RWPE2 (cell line): Measurements from ENCODE around the gene TRIO.

Experiments
- ATAC-seq: fragments of 200-7000 bp; cut with Tn5 transposase; 3 replicates; pipeline ENCODE4 v1.9.1; 2021; ENCODE audit warnings: low read depth
- DNase-seq: peaks from one replicate; pipeline ENCODE4 v3.0.0-alpha.2; 2020; ENCODE audit warnings: low spot score
- H3K27ac ChIP-seq: fragments of 450-650 bp; 2 replicates; pipeline ENCODE4 v1.5.1; 2017; ENCODE audit warnings: mild to moderate bottlenecking; ENCODE audit not compliant: poor library complexity, severe bottlenecking
- H3K27me3 ChIP-seq: fragments of 250-450 bp; sonication (Bioruptor Pico); 2 replicates; pipeline ENCODE4 v1.5.1; 2021; ENCODE audit warnings: mild to moderate bottlenecking, moderate library complexity; ENCODE audit not compliant: insufficient read depth, poor library complexity, severe bottlenecking
- H3K36me3 ChIP-seq: fragments of 250-450 bp; sonication (Bioruptor Pico); 2 replicates; pipeline ENCODE4 v1.5.1; 2020; ENCODE audit warnings: low read depth, mild to moderate bottlenecking, moderate library complexity
- H3K4me1 ChIP-seq: fragments of 250-450 bp; sonication (Bioruptor Pico); 2 replicates; pipeline ENCODE4 v1.5.1; 2021; ENCODE audit warnings: mild to moderate bottlenecking, moderate library complexity; ENCODE audit not compliant: insufficient read depth, poor library complexity, severe bottlenecking
- H3K4me3 ChIP-seq: fragments of 250-450 bp; sonication (Bioruptor Pico); 2 replicates; pipeline ENCODE4 v1.5.1; 2021; ENCODE audit warnings: mild to moderate bottlenecking, moderate library complexity; ENCODE audit not compliant: severe bottlenecking
- H3K9me3 ChIP-seq: fragments of 250-450 bp; sonication (Bioruptor Pico); 2 replicates; pipeline ENCODE4 v1.5.1; 2021; ENCODE audit warnings: mild to moderate bottlenecking, moderate library complexity; ENCODE audit not compliant: severe bottlenecking
- CTCF ChIP-seq: fragments of 450-650 bp; IDR thresholded peaks from one replicate; pipeline ENCODE4 v1.5.1; 2017; ENCODE audit warnings: mild to moderate bottlenecking, moderate library complexity; ENCODE audit not compliant: poor library complexity, severe bottlenecking

The TRIO gene

GRCh38 chr5:14281746-14282181 lies 138.6 kb downstream of the TRIO start:
- no peaks in the 10 kb centered on the region for H3K9me3 ChIP-seq
- H3K36me3 ChIP-seq: peaks cover 45% of the 10 kb centered on the region
- no peaks in the 10 kb centered on the region for H3K27me3 ChIP-seq
- no peak overlapping the region for H3K4me3 ChIP-seq
- DNase-seq (no peak), ATAC-seq (no peak; the same call in 2 of the 3 replicates)
- H3K4me1 ChIP-seq: peaks cover 3% of the 10 kb centered on the region
- H3K27ac ChIP-seq: no peak overlapping the region
- TF ChIP-seq CTCF: no peak

GRCh38 chr5:14283139-14283538 lies 140.0 kb downstream of the TRIO start:
- H3K9me3 ChIP-seq: no peaks in the 10 kb centered on the region
- ATAC-seq (no peak), DNase-seq (no peak)
- H3K4me3 ChIP-seq: no peak overlapping the region
- TF ChIP-seq CTCF: no peak
- H3K27ac ChIP-seq: no peak overlapping the region
- H3K36me3 ChIP-seq: peaks cover 58% of the 10 kb centered on the region
- H3K4me1 ChIP-seq: no peaks in the 10 kb centered on the region
- H3K27me3 ChIP-seq: no peaks in the 10 kb centered on the region

GRCh38 chr5:14284392-14285148 lies 141.4 kb downstream of the TRIO start:
- ATAC-seq: no peak
- H3K27me3 ChIP-seq: no peaks in the 10 kb centered on the region
- H3K4me3 ChIP-seq: no peak overlapping the region
- H3K27ac ChIP-seq: no peak overlapping the region
- no peaks in the 10 kb centered on the region for H3K9me3 ChIP-seq
- H3K4me1 ChIP-seq: no peaks in the 10 kb centered on the region
- no peak for DNase-seq
- no peak for TF ChIP-seq CTCF
- H3K36me3 ChIP-seq: peaks cover 54% of the 10 kb centered on the region

GRCh38 chr5:14286007-14286406 lies 142.9 kb downstream of the TRIO start:
- no peaks in the 10 kb centered on the region for H3K4me1 ChIP-seq
- no peak for ATAC-seq
- peaks cover 52% of the 10 kb centered on the region for H3K36me3 ChIP-seq
- no peak for DNase-seq
- no peak overlapping the region for H3K4me3 ChIP-seq
- no peaks in the 10 kb centered on the region for H3K27me3 ChIP-seq
- H3K9me3 ChIP-seq: no peaks in the 10 kb centered on the region
- TF ChIP-seq CTCF: no peak
- no peak overlapping the region for H3K27ac ChIP-seq
